ENCODE measurements around the gene TPSAB1.

TPSAB1 gene

DNA sequence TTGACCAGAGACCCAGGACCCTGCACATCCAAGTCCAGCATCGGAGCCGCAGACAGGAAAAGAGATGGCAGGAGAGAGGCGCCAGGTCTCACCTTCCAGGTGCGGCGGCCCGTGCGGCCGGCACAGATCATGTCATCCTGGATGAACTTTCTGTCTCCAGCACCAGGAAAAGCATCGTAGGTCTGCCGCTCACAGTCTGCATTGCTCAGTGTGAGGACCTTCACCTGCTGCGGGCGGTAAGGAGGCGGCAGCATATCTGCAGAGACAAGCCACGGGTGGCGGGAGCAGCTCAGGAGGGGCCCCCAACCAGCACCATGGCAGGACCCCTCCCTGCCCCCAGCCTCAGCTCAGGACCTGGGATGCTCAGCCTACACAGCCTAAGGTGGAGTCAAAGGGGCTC is 33.3 kb downstream of the TPSAB1 start:
- Histone ChIP-seq H3K4me1 (ENCODE audit: control insufficient read depth, insufficient read depth, low read depth, low read length) (peaks cover 23% of the 10 kb centered on the region), H3K14ac (ENCODE audit: low read length in 2 of 2) (no peak overlapping the region), H2BK15ac (ENCODE audit: low read depth, poor library complexity, severe bottlenecking) (no peak overlapping the region), H2BK12ac (ENCODE audit: low read length in 2 of 2) (no peak overlapping the region), H4K8ac (ENCODE audit: low read length) (no peak overlapping the region), H3K18ac (ENCODE audit: low read depth in 1 of 2, low read length in 2 of 2) (no peak overlapping the region), H2AK5ac (ENCODE audit: low read length, severe bottlenecking) (no peak overlapping the region), H3K9ac (ENCODE audit: low read length) (no peak overlapping the region), H3K4me2 (ENCODE audit: low read length, poor library complexity, severe bottlenecking) (no peak overlapping the region), H3K27ac (ENCODE audit: low read length, poor library complexity, severe bottlenecking) (no peak overlapping the region), H3K4ac (ENCODE audit: low read depth in 1 of 2, low read length in 2 of 2) (no peak overlapping the region), H3K23ac (ENCODE audit: low read length in 2 of 2) (no peak overlapping the region), H4K91ac (ENCODE audit: low read length) (no peak overlapping the region), H2BK120ac (ENCODE audit: low read depth, low read length) (no peak overlapping the region), H3K79me1 (replicated peaks; ENCODE audit: low read length, poor library complexity, severe bottlenecking) (no peaks in the 10 kb centered on the region), H3K4me3 (ENCODE audit: insufficient read depth in 1 of 2, low read depth in 1 of 2, low read length in 2 of 2) (no peak overlapping the region), H2AFZ (ENCODE audit: low read depth, low read length) (no peak overlapping the region), H3K27me3 (ENCODE audit: control insufficient read depth in 1 of 2, insufficient read depth in 1 of 2, low read length in 2 of 2) (peaks cover 13 to 59% of the 10 kb centered on the region in 2 experiments), H2BK5ac (ENCODE audit: low read depth, low read length, poor library complexity, severe bottlenecking) (no peak overlapping the region), H3K36me3 (ENCODE audit: control insufficient read depth in 1 of 2, insufficient read depth in 2 of 2, low read depth in 1 of 2, low read length in 2 of 2) (no peaks in the 10 kb centered on the region), H3K9me3 (ENCODE audit: control insufficient read depth, low read length) (no peaks in the 10 kb centered on the region)
- WGBS, result 91% methylated on average over 15 of the region's 15 CpGs
- no peak for DNase-seq

DNA sequence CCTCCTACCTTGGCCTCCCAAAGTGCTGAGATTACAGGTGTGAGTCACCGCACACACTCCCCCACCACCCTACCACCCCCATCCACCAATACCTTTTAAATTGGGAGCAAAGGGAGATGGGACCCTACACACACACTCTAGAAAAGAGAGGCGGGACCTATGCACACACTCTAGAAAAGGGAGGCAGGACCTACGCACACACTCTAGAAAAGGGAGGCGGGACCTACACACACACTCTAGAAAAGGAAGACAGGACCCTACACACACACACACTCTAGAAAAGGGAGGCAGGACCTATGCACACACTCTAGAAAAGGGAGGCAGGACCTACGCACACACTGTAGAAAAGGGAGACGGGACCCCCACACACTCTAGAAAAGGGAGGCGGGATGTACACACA is 34.3 kb downstream of the TPSAB1 start:
- H3K4me3 ChIP-seq (ENCODE audit: insufficient read depth in 1 of 2, low read depth in 1 of 2, low read length in 2 of 2), result no peak overlapping the region
- H3K23ac ChIP-seq (ENCODE audit: low read length in 2 of 2), result no peak overlapping the region

DNA sequence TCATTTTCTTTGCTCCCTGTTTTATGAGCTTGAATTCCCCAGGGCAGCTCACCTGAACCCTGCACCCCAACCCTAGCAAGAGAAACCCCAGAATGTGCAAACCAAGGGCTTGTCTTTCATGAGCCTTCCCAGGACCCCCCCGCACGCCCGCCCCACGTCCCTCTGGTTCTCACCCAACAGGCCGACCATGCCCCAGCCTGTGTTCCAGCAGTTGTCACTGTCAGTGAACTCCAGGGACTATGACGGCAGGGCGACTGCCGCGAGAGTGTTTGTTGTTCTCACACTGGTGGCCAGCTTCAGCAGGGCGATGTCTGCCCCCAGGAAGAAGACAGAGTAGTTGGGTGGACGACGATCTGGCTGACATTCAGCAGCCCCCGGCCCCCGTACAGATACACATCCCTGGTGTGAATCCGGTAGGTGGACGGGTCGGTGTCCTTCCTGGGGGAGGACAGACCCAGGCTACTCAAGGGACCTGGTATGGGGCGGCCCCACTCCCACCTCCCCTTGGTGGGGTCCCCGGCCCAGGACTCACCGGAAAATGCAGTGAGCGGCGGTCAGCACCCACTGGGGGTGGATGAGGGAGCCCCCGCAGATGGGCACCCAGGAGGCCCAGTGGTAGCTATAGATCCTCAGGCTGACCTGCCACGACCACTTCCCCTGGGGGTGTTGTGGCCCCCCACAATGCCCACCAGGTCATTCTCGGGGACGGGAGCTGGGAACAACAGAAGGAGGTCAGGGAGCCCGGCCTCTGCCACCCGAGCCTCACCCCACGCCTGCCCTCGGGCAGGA is 35.5 kb downstream of the TPSAB1 start:
- Histone ChIP-seq H2BK12ac (ENCODE audit: low read length in 2 of 2) (no peak overlapping the region), H3K18ac (ENCODE audit: low read depth in 1 of 2, low read length in 2 of 2) (no peak overlapping the region), H2AFZ (ENCODE audit: low read depth, low read length) (no peak overlapping the region), H3K23ac (ENCODE audit: low read length in 2 of 2) (no peak overlapping the region), H2BK15ac (ENCODE audit: low read depth, poor library complexity, severe bottlenecking) (no peak overlapping the region), H3K27ac (ENCODE audit: low read length, poor library complexity, severe bottlenecking) (no peak overlapping the region), H3K79me1 (replicated peaks; ENCODE audit: low read length, poor library complexity, severe bottlenecking) (no peaks in the 10 kb centered on the region), H2BK120ac (ENCODE audit: low read depth, low read length) (no peak overlapping the region), H4K91ac (ENCODE audit: low read length) (no peak overlapping the region), H4K8ac (ENCODE audit: low read length) (no peak overlapping the region), H2BK5ac (ENCODE audit: low read depth, low read length, poor library complexity, severe bottlenecking) (no peak overlapping the region), H3K4me1 (ENCODE audit: control insufficient read depth, insufficient read depth, low read depth, low read length) (peaks cover 26% of the 10 kb centered on the region), H2AK5ac (ENCODE audit: low read length, severe bottlenecking) (no peak overlapping the region), H3K9me3 (ENCODE audit: control insufficient read depth, low read length) (no peaks in the 10 kb centered on the region), H3K4me3 (ENCODE audit: insufficient read depth in 1 of 2, low read depth in 1 of 2, low read length in 2 of 2) (no peak overlapping the region), H3K4me2 (ENCODE audit: low read length, poor library complexity, severe bottlenecking) (no peak overlapping the region), H3K14ac (ENCODE audit: low read length in 2 of 2) (no peak overlapping the region), H3K27me3 (ENCODE audit: control insufficient read depth in 1 of 2, insufficient read depth in 1 of 2, low read length in 2 of 2) (peaks cover 28 to 71% of the 10 kb centered on the region in 2 experiments), H3K4ac (ENCODE audit: low read depth in 1 of 2, low read length in 2 of 2) (no peak overlapping the region), H3K9ac (ENCODE audit: low read length) (no peak overlapping the region), H3K36me3 (ENCODE audit: control insufficient read depth in 1 of 2, insufficient read depth in 2 of 2, low read depth in 1 of 2, low read length in 2 of 2) (no peaks in the 10 kb centered on the region)
- no peak for DNase-seq
- WGBS, result 84% methylated on average over 30 of the region's 30 CpGs

More for the DNA sequence above, 34.3 kb downstream of the TPSAB1 start:
- H2BK120ac ChIP-seq (ENCODE audit: low read depth, low read length), result no peak overlapping the region
- H3K18ac ChIP-seq (ENCODE audit: low read depth in 1 of 2, low read length in 2 of 2), result no peak overlapping the region
- WGBS, result 87% methylated on average over 5 of the region's 7 CpGs
- H3K14ac ChIP-seq (ENCODE audit: low read length in 2 of 2), result no peak overlapping the region
- peaks cover 26% of the 10 kb centered on the region for H3K4me1 ChIP-seq (ENCODE audit: control insufficient read depth, insufficient read depth, low read depth, low read length)
- H3K9me3 ChIP-seq (ENCODE audit: control insufficient read depth, low read length), result no peaks in the 10 kb centered on the region
- H3K9ac ChIP-seq (ENCODE audit: low read length), result no peak overlapping the region
- no peak overlapping the region for H2AFZ ChIP-seq (ENCODE audit: low read depth, low read length)
- no peaks in the 10 kb centered on the region for H3K36me3 ChIP-seq (ENCODE audit: control insufficient read depth in 1 of 2, insufficient read depth in 2 of 2, low read depth in 1 of 2, low read length in 2 of 2)
- H2AK5ac ChIP-seq (ENCODE audit: low read length, severe bottlenecking), result no peak overlapping the region
- no peak overlapping the region for H2BK15ac ChIP-seq (ENCODE audit: low read depth, poor library complexity, severe bottlenecking)
- no peak overlapping the region for H4K91ac ChIP-seq (ENCODE audit: low read length)
- no peak overlapping the region for H4K8ac ChIP-seq (ENCODE audit: low read length)
- H3K79me1 ChIP-seq (replicated peaks; ENCODE audit: low read length, poor library complexity, severe bottlenecking), result no peaks in the 10 kb centered on the region
- H3K27ac ChIP-seq (ENCODE audit: low read length, poor library complexity, severe bottlenecking), result no peak overlapping the region
- no peak overlapping the region for H3K4me2 ChIP-seq (ENCODE audit: low read length, poor library complexity, severe bottlenecking)
- no peak overlapping the region for H2BK5ac ChIP-seq (ENCODE audit: low read depth, low read length, poor library complexity, severe bottlenecking)
- DNase-seq, result no peak
- peaks cover 22 to 64% of the 10 kb centered on the region in 2 experiments for H3K27me3 ChIP-seq (ENCODE audit: control insufficient read depth in 1 of 2, insufficient read depth in 1 of 2, low read length in 2 of 2)
- no peak overlapping the region for H3K4ac ChIP-seq (ENCODE audit: low read depth in 1 of 2, low read length in 2 of 2)
- no peak overlapping the region for H2BK12ac ChIP-seq (ENCODE audit: low read length in 2 of 2)

DNA sequence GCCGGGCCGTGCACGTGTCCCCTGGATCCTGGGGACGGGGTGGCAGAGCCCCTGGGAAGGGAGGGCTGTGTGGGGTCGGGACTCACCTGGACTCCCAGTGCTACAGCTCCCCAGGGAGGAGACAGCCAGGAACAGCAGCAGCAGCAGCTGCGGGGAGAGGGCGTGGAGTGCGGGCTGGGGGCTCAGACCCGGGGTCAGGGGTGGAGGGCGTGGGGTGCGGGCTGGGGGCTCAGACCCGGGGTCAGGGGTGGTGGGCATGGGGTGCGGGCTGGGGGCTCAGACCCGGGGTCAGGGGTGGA is 36.0 kb downstream of the TPSAB1 start:
- no peak overlapping the region for H3K23ac ChIP-seq (ENCODE audit: low read length in 2 of 2)
- no peak overlapping the region for H3K4me2 ChIP-seq (ENCODE audit: low read length, poor library complexity, severe bottlenecking)
- H3K18ac ChIP-seq (ENCODE audit: low read depth in 1 of 2, low read length in 2 of 2), result no peak overlapping the region
- no peak overlapping the region for H2AK5ac ChIP-seq (ENCODE audit: low read length, severe bottlenecking)
- H2BK120ac ChIP-seq (ENCODE audit: low read depth, low read length), result no peak overlapping the region
- H3K9me3 ChIP-seq (ENCODE audit: control insufficient read depth, low read length), result no peaks in the 10 kb centered on the region
- H2BK15ac ChIP-seq (ENCODE audit: low read depth, poor library complexity, severe bottlenecking), result no peak overlapping the region
- no peak overlapping the region for H3K4ac ChIP-seq (ENCODE audit: low read depth in 1 of 2, low read length in 2 of 2)
- peaks cover 22% of the 10 kb centered on the region for H3K4me1 ChIP-seq (ENCODE audit: control insufficient read depth, insufficient read depth, low read depth, low read length)
- no peak overlapping the region for H4K8ac ChIP-seq (ENCODE audit: low read length)
- DNase-seq, result no peak
- no peak overlapping the region for H2AFZ ChIP-seq (ENCODE audit: low read depth, low read length)
- no peaks in the 10 kb centered on the region for H3K79me1 ChIP-seq (replicated peaks; ENCODE audit: low read length, poor library complexity, severe bottlenecking)
- no peak overlapping the region for H3K27ac ChIP-seq (ENCODE audit: low read length, poor library complexity, severe bottlenecking)
- H2BK12ac ChIP-seq (ENCODE audit: low read length in 2 of 2), result no peak overlapping the region
- H3K9ac ChIP-seq (ENCODE audit: low read length), result no peak overlapping the region
- no peak overlapping the region for H2BK5ac ChIP-seq (ENCODE audit: low read depth, low read length, poor library complexity, severe bottlenecking)
- WGBS, result 90% methylated on average over 11 of the region's 14 CpGs
- no peak overlapping the region for H3K4me3 ChIP-seq (ENCODE audit: insufficient read depth in 1 of 2, low read depth in 1 of 2, low read length in 2 of 2)
- H3K14ac ChIP-seq (ENCODE audit: low read length in 2 of 2), result no peak overlapping the region
- peaks cover 28 to 74% of the 10 kb centered on the region in 2 experiments for H3K27me3 ChIP-seq (ENCODE audit: control insufficient read depth in 1 of 2, insufficient read depth in 1 of 2, low read length in 2 of 2)
- no peak overlapping the region for H4K91ac ChIP-seq (ENCODE audit: low read length)
- H3K36me3 ChIP-seq (ENCODE audit: control insufficient read depth in 1 of 2, insufficient read depth in 2 of 2, low read depth in 1 of 2, low read length in 2 of 2), result no peaks in the 10 kb centered on the region

Data from mesenchymal stem cell (in vitro differentiated cells and primary cell).